ENCODE results near the gene PTPRE.

Gene PTPRE

GRCh38 chr10:128063736-128064107 is 156.8 kb downstream of the PTPRE start:
- peak; percentile 30 for DNase-seq

- DNase-seq, result peak; percentile 92
Observed at GRCh38 chr10:128064108-128064969, 157.4 kb downstream of the PTPRE start.

- no peak for DNase-seq
Observed at GRCh38 chr10:128064970-128065580, 158.2 kb downstream of the PTPRE start.

GRCh38 chr10:128065881-128066534 is 159.1 kb downstream of the PTPRE start:
- no peak for DNase-seq

- DNase-seq, result no peak
Observed at GRCh38 chr10:128066870-128067382, 160.0 kb downstream of the PTPRE start.

GRCh38 chr10:128067691-128068397 is 160.9 kb downstream of the PTPRE start:
- no peak for DNase-seq

GRCh38 chr10:128068398-128069285 is 161.7 kb downstream of the PTPRE start:
- DNase-seq, result no peak

GRCh38 chr10:128069351-128070051 is 162.6 kb downstream of the PTPRE start:
- peak; percentile 81 for DNase-seq

- no peak for DNase-seq
Observed at GRCh38 chr10:128070161-128070560, 163.3 kb downstream of the PTPRE start.

GRCh38 chr10:128070721-128071416 is 164.0 kb downstream of the PTPRE start:
- no peak for DNase-seq

- DNase-seq, result no peak
Observed at GRCh38 chr10:128071417-128071782, 164.5 kb downstream of the PTPRE start.

GRCh38 chr10:128072046-128072445 is 165.1 kb downstream of the PTPRE start:
- no peak for DNase-seq

- DNase-seq, result no peak
Observed at GRCh38 chr10:128072941-128073645, 166.2 kb downstream of the PTPRE start.

GRCh38 chr10:128073890-128074289 is 167.0 kb downstream of the PTPRE start:
- DNase-seq, result no peak

GRCh38 chr10:128074589-128074988 is 167.7 kb downstream of the PTPRE start:
- DNase-seq, result no peak

GRCh38 chr10:128077155-128077875 is 170.4 kb downstream of the PTPRE start:
- no peak for DNase-seq

- peak; percentile 40 for DNase-seq
Observed at GRCh38 chr10:128078136-128078969, 171.4 kb downstream of the PTPRE start.

GRCh38 chr10:128080231-128080630 is 173.3 kb downstream of the PTPRE start:
- no peak for DNase-seq

Measured in activated CD4-positive, alpha-beta T cell treated with anti-CD3 and anti-CD28 coated beads, Interleukin-10, Interleukin-2, amounts not matched to agents 100 ng/mL and 50 ng/mL, durations not matched to agents 16 hours and 8 hours (primary cell).